ENCODE results near the gene ANKMY1. TPM values are rescaled to one million over a fixed set of nuclear protein-coding genes. Genes with fewer than 3 reads are reported as not detected.

Gene ANKMY1
- total and polyA plus RNA-seq, 2 of the 13 experiments (the other 11 are each of a cell fraction or from before 2014, with no cell fraction given): 11.7 to 18.8 TPM

GRCh38 chr2:240585681-240586197, 28.0 kb upstream of the ANKMY1 start (continued):
- TF ChIP-seq ZBTB44 (CRISPR knock-in tag; IDR thresholded peaks at IDR 0.05): no peak
- no peak for TF ChIP-seq ARNT (IDR thresholded peaks at IDR 0.05)
- TF ChIP-seq GTF3A (CRISPR knock-in tag; conservative IDR thresholded peaks at IDR 0.05): no peak
- TF ChIP-seq GATA4 (IDR thresholded peaks at IDR 0.05; ENCODE audit: borderline replicate concordance, low read depth): 0 out of 2 replicates have a peak, but pooled peaks have one; percentile 8
- no peak for TF ChIP-seq ZNF589 (CRISPR knock-in tag; conservative IDR thresholded peaks at IDR 0.05)
- TF ChIP-seq ZNF20 (CRISPR knock-in tag; IDR thresholded peaks at IDR 0.05): 0 out of 2 replicates have a peak, but pooled peaks have one; percentile 21
- TF ChIP-seq MLLT10 (CRISPR knock-in tag; IDR thresholded peaks at IDR 0.05): no peak
- no peak for TF ChIP-seq ZNF460 (CRISPR knock-in tag; IDR thresholded peaks at IDR 0.05; ENCODE audit: borderline replicate concordance)
- no peak for TF ChIP-seq ZHX1 (CRISPR knock-in tag; IDR thresholded peaks at IDR 0.05; ENCODE audit: low read depth)
- no peak for TF ChIP-seq ZBTB40 (IDR thresholded peaks at IDR 0.05)
- no peak for TF ChIP-seq ZBTB40 (CRISPR knock-in tag; IDR thresholded peaks at IDR 0.05)
- no peak for TF ChIP-seq ZNF205 (CRISPR knock-in tag; IDR thresholded peaks at IDR 0.05)
- TF ChIP-seq CBX1 (IDR thresholded peaks at IDR 0.05; ENCODE audit: low read depth): no peak
- TF ChIP-seq ZNF598 (CRISPR knock-in tag; IDR thresholded peaks at IDR 0.05; ENCODE audit: borderline replicate concordance): peak; percentile 83; the same call in 1 of the 2 replicates
- no peak for TF ChIP-seq ZNF782 (CRISPR knock-in tag; IDR thresholded peaks at IDR 0.05; ENCODE audit: borderline replicate concordance)
- 0 out of 2 replicates have a peak, but pooled peaks have one; percentile 25 for TF ChIP-seq NRL (CRISPR knock-in tag; IDR thresholded peaks at IDR 0.05; ENCODE audit: borderline replicate concordance)
- no peak for TF ChIP-seq ZNF274 (CRISPR knock-in tag; IDR thresholded peaks at IDR 0.05)

Measured in HepG2 (cell line).